Kidney epithelial cell (primary cell): Measurements from ENCODE around the gene SHE. TPM values are rescaled to one million over a fixed set of nuclear protein-coding genes. Genes with fewer than 3 reads are reported as not detected.

Source experiments
- DNase-seq: peaks from one replicate; pipeline ENCODE4 v3.0.0-alpha.2; 2010; ENCODE audit warnings: low read depth
- H3K27me3 ChIP-seq: 2 replicates; pipeline ENCODE4 v1.6.0; 2011; ENCODE audit warnings: low read length; ENCODE audit not compliant: control insufficient read depth, insufficient read depth
- H3K36me3 ChIP-seq: 2 replicates; pipeline ENCODE4 v1.5.1; 2011; ENCODE audit warnings: low read length; ENCODE audit not compliant: control insufficient read depth, insufficient read depth
- H3K4me3 ChIP-seq: 2 replicates; pipeline ENCODE4 v1.5.1; 2011; ENCODE audit warnings: low read depth, mild to moderate bottlenecking, control low read depth, low read length
- CTCF ChIP-seq: IDR thresholded peaks from 2 replicates; pipeline ENCODE4 v1.5.1; 2011; ENCODE audit warnings: mild to moderate bottlenecking, moderate library complexity, low read length, control low read depth, inconsistent platforms; ENCODE audit not compliant: insufficient read depth, poor library complexity, severe bottlenecking
- total RNA-seq: library from RNA; depleted of rRNA; stranded (reverse); fragments of >200 nt; gene quantifications from 2 replicates; pipeline ENCODE4 v1.2.3, GENCODE V29; 2015

Gene SHE
- total RNA-seq, 1 donor from 2014 or later: under 0.01 TPM

DNA sequence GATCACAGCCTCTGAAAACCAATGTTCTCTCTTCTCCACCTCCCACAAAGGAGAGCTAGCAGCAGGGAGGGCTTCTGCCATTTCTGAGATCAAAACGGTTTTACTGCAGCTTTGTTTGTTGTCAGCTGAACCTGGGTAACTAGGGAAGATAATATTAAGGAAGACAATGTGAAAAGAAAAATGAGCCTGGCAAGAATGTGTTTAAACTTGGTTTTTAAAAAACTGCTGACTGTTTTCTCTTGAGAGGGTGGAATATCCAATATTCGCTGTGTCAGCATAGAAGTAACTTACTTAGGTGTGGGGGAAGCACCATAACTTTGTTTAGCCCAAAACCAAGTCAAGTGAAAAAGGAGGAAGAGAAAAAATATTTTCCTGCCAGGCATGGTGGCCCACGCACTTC is 36.0 kb downstream of the SHE start:
- TF ChIP-seq CTCF: no peak
- DNase-seq: no peak
- H3K4me3 ChIP-seq: no peak overlapping the region

DNA sequence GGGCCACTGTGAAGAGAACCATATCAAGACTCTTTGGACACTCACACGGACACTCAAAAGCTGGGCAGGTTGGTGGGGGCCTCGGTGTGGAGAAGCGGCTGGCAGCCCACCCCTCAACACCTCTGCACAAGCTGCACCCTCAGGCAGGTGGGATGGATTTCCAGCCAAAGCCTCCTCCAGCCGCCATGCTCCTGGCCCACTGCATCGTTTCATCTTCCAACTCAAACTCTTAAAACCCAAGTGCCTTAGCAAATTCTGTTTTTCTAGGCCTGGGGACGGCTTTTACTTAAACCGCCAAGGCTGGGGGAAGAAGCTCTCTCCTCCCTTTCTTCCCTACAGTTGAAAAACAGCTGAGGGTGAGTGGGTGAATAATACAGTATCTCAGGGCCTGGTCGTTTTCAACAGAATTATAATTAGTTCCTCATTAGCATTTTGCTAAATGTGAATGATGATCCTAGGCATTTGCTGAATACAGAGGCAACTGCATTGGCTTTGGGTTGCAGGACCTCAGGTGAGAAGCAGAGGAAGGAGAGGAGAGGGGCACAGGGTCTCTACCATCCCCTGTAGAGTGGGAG is 36.5 kb downstream of the SHE start:
- H3K36me3 ChIP-seq: no peaks in the 10 kb centered on the region
- TF ChIP-seq CTCF: no peak
- DNase-seq: no peak

More for the DNA sequence above, 36.0 kb downstream of the SHE start:
- Histone ChIP-seq H3K36me3 (no peaks in the 10 kb centered on the region), H3K27me3 (no peaks in the 10 kb centered on the region)

GRCh38 chr1:154463512-154463990 is 38.7 kb downstream of the SHE start:
- Histone ChIP-seq H3K4me3 (no peak overlapping the region), H3K36me3 (no peaks in the 10 kb centered on the region), H3K27me3 (no peaks in the 10 kb centered on the region)
- no peak for DNase-seq
- TF ChIP-seq CTCF: no peak

More for the DNA sequence above, 36.5 kb downstream of the SHE start:
- no peak overlapping the region for H3K4me3 ChIP-seq
- no peaks in the 10 kb centered on the region for H3K27me3 ChIP-seq

GRCh38 chr1:154460695-154461260 is 41.4 kb downstream of the SHE start:
- no peak for TF ChIP-seq CTCF
- Histone ChIP-seq H3K27me3 (no peaks in the 10 kb centered on the region), H3K4me3 (no peak overlapping the region), H3K36me3 (no peaks in the 10 kb centered on the region)
- no peak for DNase-seq

- no peaks in the 10 kb centered on the region for H3K36me3 ChIP-seq
- DNase-seq: no peak
- H3K4me3 ChIP-seq: no peak overlapping the region
- TF ChIP-seq CTCF: no peak
- H3K27me3 ChIP-seq: no peaks in the 10 kb centered on the region
Measured at GRCh38 chr1:154459080-154459479, 43.1 kb downstream of the SHE start.

- no peaks in the 10 kb centered on the region for H3K27me3 ChIP-seq
- DNase-seq: no peak
- H3K4me3 ChIP-seq: no peak overlapping the region
- H3K36me3 ChIP-seq: no peaks in the 10 kb centered on the region
- TF ChIP-seq CTCF: no peak
Measured at GRCh38 chr1:154456631-154457030, 45.6 kb downstream of the SHE start.
